ENCODE data around the gene B3GNT9. TPM values are rescaled to one million over a fixed set of nuclear protein-coding genes. Genes with fewer than 3 reads are reported as not detected.

Gene B3GNT9
- polyA plus RNA-seq, 1 of the 3 experiments (the other 2 are of a cell fraction) = 9.9 TPM

DNA sequence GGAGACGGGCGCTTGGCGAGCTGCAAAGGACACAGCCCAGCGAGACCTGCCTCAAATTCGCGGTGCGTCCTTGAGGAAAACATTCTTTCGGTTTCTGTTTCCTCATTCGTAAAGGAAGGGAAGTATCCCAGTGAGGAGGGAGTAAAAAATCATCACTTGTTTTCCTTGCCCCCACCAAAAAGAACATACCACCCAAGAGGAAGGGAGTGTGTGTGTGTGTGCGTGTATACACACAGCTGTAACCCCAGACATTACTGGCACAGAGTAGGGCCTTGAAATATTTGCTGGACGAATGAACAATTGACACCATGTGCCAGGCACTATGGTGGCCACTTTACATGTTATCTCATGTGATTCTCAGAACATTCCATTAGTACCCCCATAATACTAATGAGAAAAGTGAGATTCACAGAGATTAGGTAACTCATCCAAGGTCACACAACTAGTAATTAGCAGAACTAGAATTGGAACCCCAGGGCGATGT, 34.9 kb upstream of the B3GNT9 start:
- no peaks in the 10 kb centered on the region; the same call in 1 of the 2 replicates for H4K20me1 ChIP-seq (ENCODE audit: insufficient read depth)
- no peaks in the 10 kb centered on the region for H3K36me3 ChIP-seq (replicated peaks in 1 of 2; ENCODE audit: control insufficient read depth in 1 of 2, insufficient read depth in 2 of 2, low read length in 1 of 2)
- peaks cover 33% of the 10 kb centered on the region for H3F3A ChIP-seq (replicated peaks; ENCODE audit: insufficient read depth)
- TF ChIP-seq, protein P1, sequence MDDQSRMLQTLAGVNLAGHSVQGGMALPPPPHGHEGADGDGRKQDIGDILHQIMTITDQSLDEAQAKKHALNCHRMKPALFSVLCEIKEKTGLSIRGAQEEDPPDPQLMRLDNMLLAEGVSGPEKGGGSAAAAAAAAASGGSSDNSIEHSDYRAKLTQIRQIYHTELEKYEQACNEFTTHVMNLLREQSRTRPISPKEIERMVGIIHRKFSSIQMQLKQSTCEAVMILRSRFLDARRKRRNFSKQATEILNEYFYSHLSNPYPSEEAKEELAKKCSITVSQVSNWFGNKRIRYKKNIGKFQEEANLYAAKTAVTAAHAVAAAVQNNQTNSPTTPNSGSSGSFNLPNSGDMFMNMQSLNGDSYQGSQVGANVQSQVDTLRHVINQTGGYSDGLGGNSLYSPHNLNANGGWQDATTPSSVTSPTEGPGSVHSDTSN (IDR thresholded peaks at IDR 0.05) = no peak
- TF ChIP-seq, protein P2, sequence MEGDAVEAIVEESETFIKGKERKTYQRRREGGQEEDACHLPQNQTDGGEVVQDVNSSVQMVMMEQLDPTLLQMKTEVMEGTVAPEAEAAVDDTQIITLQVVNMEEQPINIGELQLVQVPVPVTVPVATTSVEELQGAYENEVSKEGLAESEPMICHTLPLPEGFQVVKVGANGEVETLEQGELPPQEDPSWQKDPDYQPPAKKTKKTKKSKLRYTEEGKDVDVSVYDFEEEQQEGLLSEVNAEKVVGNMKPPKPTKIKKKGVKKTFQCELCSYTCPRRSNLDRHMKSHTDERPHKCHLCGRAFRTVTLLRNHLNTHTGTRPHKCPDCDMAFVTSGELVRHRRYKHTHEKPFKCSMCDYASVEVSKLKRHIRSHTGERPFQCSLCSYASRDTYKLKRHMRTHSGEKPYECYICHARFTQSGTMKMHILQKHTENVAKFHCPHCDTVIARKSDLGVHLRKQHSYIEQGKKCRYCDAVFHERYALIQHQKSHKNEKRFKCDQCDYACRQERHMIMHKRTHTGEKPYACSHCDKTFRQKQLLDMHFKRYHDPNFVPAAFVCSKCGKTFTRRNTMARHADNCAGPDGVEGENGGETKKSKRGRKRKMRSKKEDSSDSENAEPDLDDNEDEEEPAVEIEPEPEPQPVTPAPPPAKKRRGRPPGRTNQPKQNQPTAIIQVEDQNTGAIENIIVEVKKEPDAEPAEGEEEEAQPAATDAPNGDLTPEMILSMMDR (IDR thresholded peaks at IDR 0.05) = 0 out of 2 replicates have a peak, but pooled peaks have one; percentile 2
- no peak for TF ChIP-seq MXI1 (IDR thresholded peaks at IDR 0.05; ENCODE audit: low read depth, low read length)
- no peak for DNase-seq
- ChIA-PET POLR2A (interaction anchor here (0.8 to 2.0 kb wide), 4 partner anchors 10 to 41 kb away, joined by 4 to 12 read pairs (median 6); partner anchors contain the start of gene TMEM208), CTCF (interaction anchor here (0.7 to 4.2 kb wide), 19 partner anchors 9 to 290 kb away, joined by 3 to 27 read pairs (median 5); partner anchors contain the start of genes CES3, NOL3 and ZDHHC1)
- H3K9ac ChIP-seq = no peak overlapping the region
- H3K27me3 ChIP-seq (ENCODE audit: insufficient read depth) = no peaks in the 10 kb centered on the region
- H3K4me3 ChIP-seq (ENCODE audit: low read depth in 2 of 2, low read length in 1 of 2) = peak overlapping the region in 1 of 2 experiments; percentile 48; a peak in 2 of 4 replicates
- peaks cover 22 to 26% of the 10 kb centered on the region in 2 experiments for H3K4me1 ChIP-seq (ENCODE audit: control insufficient read depth in 1 of 2, insufficient read depth in 2 of 2, low read depth in 1 of 2, low read length in 1 of 2)
- no peaks in the 10 kb centered on the region for H3K9me2 ChIP-seq
- WGBS (ENCODE audit: low lambda C conversion rate) = 58% methylated on average over 11 of the region's 12 CpGs
- peaks cover 18% of the 10 kb centered on the region for H3K79me2 ChIP-seq (ENCODE audit: insufficient read depth)
- H3K27ac ChIP-seq (ENCODE audit: low read depth in 2 of 2, low read length in 1 of 2) = peak overlapping the region in 1 of 2 experiments; percentile 57; a peak in 2 of 4 replicates
- H3K9me3 ChIP-seq = no peaks in the 10 kb centered on the region
- H2AFZ ChIP-seq (ENCODE audit: low read depth) = no peak overlapping the region
- H3K4me2 ChIP-seq = peak overlapping the region; percentile 92

DNA sequence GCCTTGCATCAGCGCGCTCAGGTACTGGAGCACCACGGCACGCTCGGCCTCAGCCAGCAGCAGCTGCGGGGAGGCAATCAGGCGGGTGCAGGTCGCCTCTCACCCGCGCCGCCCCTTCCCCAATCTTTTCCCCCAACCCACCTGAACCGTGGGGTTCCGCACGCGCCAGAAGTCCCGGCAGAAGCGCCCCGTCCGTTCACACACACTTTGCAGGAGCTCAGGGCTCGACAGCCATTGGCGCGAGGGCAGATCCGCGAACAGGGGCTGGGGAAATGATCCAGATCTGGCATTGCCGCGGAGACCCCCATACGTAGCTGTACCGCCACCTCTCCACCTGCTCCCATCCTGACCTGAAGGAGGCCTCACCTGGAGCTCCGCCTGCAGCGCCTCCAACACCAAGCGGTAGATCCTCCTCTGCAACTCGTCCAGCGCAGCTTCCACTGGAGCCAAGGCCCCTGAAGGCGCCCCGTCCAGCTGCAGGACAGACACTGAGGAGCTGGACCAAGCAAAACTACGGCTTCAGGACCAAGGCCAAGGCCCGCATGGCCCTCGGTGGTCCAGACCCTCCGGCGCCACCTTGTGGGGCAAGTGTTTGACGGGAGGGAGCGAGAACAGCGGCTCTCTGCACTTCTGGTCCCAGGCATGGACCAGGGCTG, 34.3 kb upstream of the B3GNT9 start:
- peaks cover 22 to 26% of the 10 kb centered on the region in 2 experiments for H3K4me1 ChIP-seq (ENCODE audit: control insufficient read depth in 1 of 2, insufficient read depth in 2 of 2, low read depth in 1 of 2, low read length in 1 of 2)
- no peaks in the 10 kb centered on the region for H3K9me2 ChIP-seq
- 76% methylated on average over 18 of the region's 43 CpGs for WGBS (ENCODE audit: low lambda C conversion rate)
- H3F3A ChIP-seq (replicated peaks; ENCODE audit: insufficient read depth) = peaks cover 33% of the 10 kb centered on the region
- H2AFZ ChIP-seq (ENCODE audit: low read depth) = no peak overlapping the region
- ChIA-PET CTCF (interaction anchor here (0.6 to 4.2 kb wide), 25 partner anchors 9 to 290 kb away, joined by 3 to 27 read pairs (median 4); partner anchors contain the start of genes CES3, NOL3, TMEM208 and ZDHHC1), POLR2A (interaction anchor here (0.8 to 2.0 kb wide), 7 partner anchors 10 to 42 kb away, joined by 3 to 12 read pairs (median 4); partner anchors contain the start of genes HSF4, NOL3 and TMEM208)
- H4K20me1 ChIP-seq (ENCODE audit: insufficient read depth) = no peaks in the 10 kb centered on the region; the same call in 1 of the 2 replicates
- H3K27ac ChIP-seq (ENCODE audit: low read depth in 2 of 2, low read length in 1 of 2) = peak overlapping the region in 1 of 2 experiments; percentile 97; a peak in 1 of 4 replicates
- peak; percentile 73 for DNase-seq
- peaks cover 18% of the 10 kb centered on the region for H3K79me2 ChIP-seq (ENCODE audit: insufficient read depth)
- no peaks in the 10 kb centered on the region for H3K27me3 ChIP-seq (ENCODE audit: insufficient read depth)
- no peaks in the 10 kb centered on the region for H3K9me3 ChIP-seq
- no peaks in the 10 kb centered on the region for H3K36me3 ChIP-seq (replicated peaks in 1 of 2; ENCODE audit: control insufficient read depth in 1 of 2, insufficient read depth in 2 of 2, low read length in 1 of 2)
- H3K4me3 ChIP-seq (ENCODE audit: low read depth in 2 of 2, low read length in 1 of 2) = peak overlapping the region in 1 of 2 experiments; percentile 48; a peak in 3 of 4 replicates
- H3K9ac ChIP-seq = no peak overlapping the region
- H3K4me2 ChIP-seq = peak overlapping the region; percentile 92
- 0 out of 2 replicates have a peak, but pooled peaks have one; percentile 18 for TF ChIP-seq TAF1 (IDR thresholded peaks at IDR 0.05; ENCODE audit: borderline replicate concordance, low read depth, low read length)
- TF ChIP-seq, protein P3, sequence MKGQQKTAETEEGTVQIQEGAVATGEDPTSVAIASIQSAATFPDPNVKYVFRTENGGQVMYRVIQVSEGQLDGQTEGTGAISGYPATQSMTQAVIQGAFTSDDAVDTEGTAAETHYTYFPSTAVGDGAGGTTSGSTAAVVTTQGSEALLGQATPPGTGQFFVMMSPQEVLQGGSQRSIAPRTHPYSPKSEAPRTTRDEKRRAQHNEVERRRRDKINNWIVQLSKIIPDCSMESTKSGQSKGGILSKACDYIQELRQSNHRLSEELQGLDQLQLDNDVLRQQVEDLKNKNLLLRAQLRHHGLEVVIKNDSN (IDR thresholded peaks at IDR 0.05; ENCODE audit: borderline replicate concordance, low read depth) = no peak
- TF ChIP-seq, protein P4, sequence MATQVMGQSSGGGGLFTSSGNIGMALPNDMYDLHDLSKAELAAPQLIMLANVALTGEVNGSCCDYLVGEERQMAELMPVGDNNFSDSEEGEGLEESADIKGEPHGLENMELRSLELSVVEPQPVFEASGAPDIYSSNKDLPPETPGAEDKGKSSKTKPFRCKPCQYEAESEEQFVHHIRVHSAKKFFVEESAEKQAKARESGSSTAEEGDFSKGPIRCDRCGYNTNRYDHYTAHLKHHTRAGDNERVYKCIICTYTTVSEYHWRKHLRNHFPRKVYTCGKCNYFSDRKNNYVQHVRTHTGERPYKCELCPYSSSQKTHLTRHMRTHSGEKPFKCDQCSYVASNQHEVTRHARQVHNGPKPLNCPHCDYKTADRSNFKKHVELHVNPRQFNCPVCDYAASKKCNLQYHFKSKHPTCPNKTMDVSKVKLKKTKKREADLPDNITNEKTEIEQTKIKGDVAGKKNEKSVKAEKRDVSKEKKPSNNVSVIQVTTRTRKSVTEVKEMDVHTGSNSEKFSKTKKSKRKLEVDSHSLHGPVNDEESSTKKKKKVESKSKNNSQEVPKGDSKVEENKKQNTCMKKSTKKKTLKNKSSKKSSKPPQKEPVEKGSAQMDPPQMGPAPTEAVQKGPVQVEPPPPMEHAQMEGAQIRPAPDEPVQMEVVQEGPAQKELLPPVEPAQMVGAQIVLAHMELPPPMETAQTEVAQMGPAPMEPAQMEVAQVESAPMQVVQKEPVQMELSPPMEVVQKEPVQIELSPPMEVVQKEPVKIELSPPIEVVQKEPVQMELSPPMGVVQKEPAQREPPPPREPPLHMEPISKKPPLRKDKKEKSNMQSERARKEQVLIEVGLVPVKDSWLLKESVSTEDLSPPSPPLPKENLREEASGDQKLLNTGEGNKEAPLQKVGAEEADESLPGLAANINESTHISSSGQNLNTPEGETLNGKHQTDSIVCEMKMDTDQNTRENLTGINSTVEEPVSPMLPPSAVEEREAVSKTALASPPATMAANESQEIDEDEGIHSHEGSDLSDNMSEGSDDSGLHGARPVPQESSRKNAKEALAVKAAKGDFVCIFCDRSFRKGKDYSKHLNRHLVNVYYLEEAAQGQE (IDR thresholded peaks at IDR 0.05; ENCODE audit: low read depth, low read length) = peak; percentile 99
- TF ChIP-seq, protein P5, sequence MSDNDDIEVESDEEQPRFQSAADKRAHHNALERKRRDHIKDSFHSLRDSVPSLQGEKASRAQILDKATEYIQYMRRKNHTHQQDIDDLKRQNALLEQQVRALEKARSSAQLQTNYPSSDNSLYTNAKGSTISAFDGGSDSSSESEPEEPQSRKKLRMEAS (IDR thresholded peaks at IDR 0.05; ENCODE audit: low read depth) = peak; percentile 81
- no peak for TF ChIP-seq FOXJ3 (CRISPR knock-in tag; IDR thresholded peaks at IDR 0.05)
- TF ChIP-seq SMC3 (IDR thresholded peaks at IDR 0.05; ENCODE audit: low read depth, low read length) = peak; percentile 81
- no peak for TF ChIP-seq NFIC (IDR thresholded peaks at IDR 0.05; ENCODE audit: borderline replicate concordance)
- TF ChIP-seq, protein P2 (IDR thresholded peaks at IDR 0.05) = peak; percentile 75
- TF ChIP-seq GABPA (IDR thresholded peaks at IDR 0.05; ENCODE audit: low read depth) = no peak
- peak; percentile 28; the same call in 1 of the 2 replicates for TF ChIP-seq MXI1 (IDR thresholded peaks at IDR 0.05; ENCODE audit: low read depth, low read length)
- no peak for TF ChIP-seq GATA2 (CRISPR knock-in tag; IDR thresholded peaks at IDR 0.05)
- TF ChIP-seq SIN3A (IDR thresholded peaks at IDR 0.05; ENCODE audit: borderline replicate concordance, low read depth, low read length) = peak; percentile 98

Measured in SK-N-SH (cell line).